ENCODE measurements around the gene BRSK2. TPM values are rescaled to one million over a fixed set of nuclear protein-coding genes. Genes with fewer than 3 reads are reported as not detected.

BRSK2 gene
- total and polyA plus RNA-seq, 2 of the 4 experiments (the other 2 are of a cell fraction), result 0.18 to 0.62 TPM

GRCh38 chr11:1391165-1392075 is 1.7 kb downstream of the BRSK2 start:
- no peaks in the 10 kb centered on the region for H3K9me1 ChIP-seq (ENCODE audit: insufficient read depth, low read length)
- H4K8ac ChIP-seq (ENCODE audit: low read depth in 2 of 2, low read length in 2 of 2), result no peak overlapping the region
- no peak overlapping the region for H3K56ac ChIP-seq (ENCODE audit: extremely low read depth, insufficient read depth, low read length)
- H4K5ac ChIP-seq (ENCODE audit: low read depth, low read length), result no peak overlapping the region
- no peak overlapping the region for H3K4me2 ChIP-seq (ENCODE audit: low read depth, low read length)
- DNase-seq (no peak), ATAC-seq (ENCODE audit: low read depth) (no peak)
- H2BK20ac ChIP-seq (ENCODE audit: low read depth, low read length), result no peak overlapping the region
- H3K4me3 ChIP-seq (ENCODE audit: insufficient read depth, low read depth, low read length), result no peak overlapping the region
- dilution Hi-C loops (cut with HindIII; ENCODE audit: low sequenced_read_pairs, unreplicated experiment) (no loop called here), in situ Hi-C loops (cut with MboI; ENCODE audit: low sequenced_read_pairs) (no loop called here), intact Hi-C loops (cut with micrococcal nuclease) (no loop called here)
- no peak overlapping the region for H3K23ac ChIP-seq (ENCODE audit: low read depth, low read length)
- H3K14ac ChIP-seq (replicated peaks; ENCODE audit: low read depth, low read length), result no peak overlapping the region
- WGBS, 2 experiments (ENCODE audit: extremely low coverage in 2 of 2, insufficient read length in 1 of 2), result 61% methylated on average over 8 of the region's 35 CpGs; no CpG with 5 or more reads in 1 of the 2 experiments
- H2BK15ac ChIP-seq (ENCODE audit: low read depth, low read length), result no peak overlapping the region
- no peaks in the 10 kb centered on the region; the same call in 1 of the 2 replicates for H4K20me1 ChIP-seq (ENCODE audit: insufficient read depth, low read length)
- H3K18ac ChIP-seq (ENCODE audit: low read depth, low read length), result no peak overlapping the region
- CTCF ChIA-PET, result no interaction called here
- H3K79me1 ChIP-seq (ENCODE audit: low read depth in 1 of 2, low read length in 2 of 2), result no peaks in the 10 kb centered on the region
- no peak overlapping the region for H4K91ac ChIP-seq (ENCODE audit: insufficient read depth, low read depth, low read length)
- no peak overlapping the region for H2BK5ac ChIP-seq (ENCODE audit: low read depth, low read length, poor library complexity, severe bottlenecking)
- no peak overlapping the region for H3K27ac ChIP-seq (ENCODE audit: insufficient read depth, low read length)
- H3K27me3 ChIP-seq (ENCODE audit: control insufficient read depth, insufficient read depth, low read length), result peaks cover 22% of the 10 kb centered on the region
- H3K36me3 ChIP-seq (ENCODE audit: control insufficient read depth, insufficient read depth, low read length), result no peaks in the 10 kb centered on the region
- no peak overlapping the region for H2AFZ ChIP-seq (replicated peaks; ENCODE audit: low read length, poor library complexity)
- H3K9ac ChIP-seq (ENCODE audit: low read depth, low read length), result no peak overlapping the region
- no peaks in the 10 kb centered on the region for H3K9me3 ChIP-seq (ENCODE audit: control insufficient read depth, insufficient read depth, low read length)
- POLR2A ChIA-PET (ENCODE audit: unreplicated experiment), result no interaction called here
- H2AK9ac ChIP-seq (replicated peaks; ENCODE audit: low read depth, low read length, poor library complexity), result peak overlapping the region; percentile 1
- no peak overlapping the region for H2AK5ac ChIP-seq (ENCODE audit: low read depth, low read length)
- H3K4me1 ChIP-seq (ENCODE audit: control insufficient read depth, insufficient read depth, low read length), result no peaks in the 10 kb centered on the region; the same call in 1 of the 2 replicates
- H2BK120ac ChIP-seq (ENCODE audit: low read depth, low read length), result no peak overlapping the region
- H3K4ac ChIP-seq (ENCODE audit: low read depth, low read length), result no peak overlapping the region
- no TSS peak for BruUV-seq (replicated peaks)
- TF ChIP-seq CEBPB (IDR thresholded peaks at IDR 0.05; ENCODE audit: low read depth, low read length), result no peak
- no peak for TF ChIP-seq RFX5 (IDR thresholded peaks at IDR 0.05; ENCODE audit: low read depth, low read length)
- no peak for TF ChIP-seq NFE2L2 (IDR thresholded peaks at IDR 0.05; ENCODE audit: low read depth, low read length)
- no peak for TF ChIP-seq MAFK (IDR thresholded peaks at IDR 0.05; ENCODE audit: low read depth, low read length)
- TF ChIP-seq MXI1 (IDR thresholded peaks at IDR 0.05; ENCODE audit: borderline replicate concordance, low read depth, low read length), result no peak
- no peak for TF ChIP-seq CHD1 (IDR thresholded peaks at IDR 0.05; ENCODE audit: low read depth, low read length)
- TF ChIP-seq SMC3 (IDR thresholded peaks at IDR 0.05; ENCODE audit: low read depth, low read length), result no peak
- no peak for TF ChIP-seq MAZ (IDR thresholded peaks at IDR 0.05; ENCODE audit: borderline replicate concordance, low read depth, low read length)
- no peak for TF ChIP-seq CTCF (conservative IDR thresholded peaks at IDR 0.05; ENCODE audit: low read depth, low read length)
- TF ChIP-seq USF2 (IDR thresholded peaks at IDR 0.05; ENCODE audit: low read depth, low read length), result no peak
- TF ChIP-seq RCOR1 (IDR thresholded peaks at IDR 0.05; ENCODE audit: insufficient replicate concordance, low read length), result no peak
- no peak for TF ChIP-seq POLR2A (IDR thresholded peaks at IDR 0.05; ENCODE audit: low read depth, low read length)
- TF ChIP-seq BHLHE40 (IDR thresholded peaks at IDR 0.05; ENCODE audit: low read depth, low read length), result no peak
- TF ChIP-seq ELK1 (IDR thresholded peaks at IDR 0.05; ENCODE audit: borderline replicate concordance, low read depth, low read length), result no peak
- no peak for TF ChIP-seq RAD21 (IDR thresholded peaks at IDR 0.05; ENCODE audit: low read length)

All from IMR-90 (cell line).